Spleen (tissue), 11 donors: ENCODE data around the gene PPP3CA. TPM values are rescaled to one million over a fixed set of nuclear protein-coding genes. Genes with fewer than 3 reads are reported as not detected.

ENCODE experiments used
- DNase-seq: peaks from one replicate; pipeline ENCODE4 v3.0.0-alpha.2; 2020
- H3K27ac ChIP-seq, 8 donors: fragments of 200-600 bp; sonication (generic) in 7 of 8; 1 replicate in 4 of 8; 2 replicates in 4 of 8; pipeline versions ENCODE4 v1.5.0 to v1.8.0; 2016 to 2021; ENCODE audit warnings: inconsistent platforms in 4 of 8, mild to moderate bottlenecking in 4 of 8, moderate library complexity in 1 of 8
- H3K27me3 ChIP-seq, 7 donors: fragments of 200-600 bp; sonication (generic) in 6 of 7; replicated peaks in 1 of 7; 1 replicate in 4 of 7; 2 replicates in 3 of 7; pipeline versions ENCODE4 v1.5.0 to v1.8.0; 2016 to 2021; ENCODE audit warnings: inconsistent platforms in 3 of 7, mild to moderate bottlenecking in 1 of 7
- H3K36me3 ChIP-seq, 6 donors: fragments of 200-600 bp; sonication (generic) in 5 of 6; 1 replicate in 4 of 6; 2 replicates in 2 of 6; pipeline versions ENCODE4 v1.5.0 to v1.8.0; 2016 to 2021; ENCODE audit warnings: inconsistent platforms in 2 of 6
- H3K4me1 ChIP-seq, 6 donors: fragments of 200-600 bp; sonication (generic) in 5 of 6; 1 replicate in 3 of 6; 2 replicates in 3 of 6; pipeline versions ENCODE4 v1.5.0 to v1.8.0; 2016 to 2021; ENCODE audit warnings: inconsistent platforms in 3 of 6
- H3K4me3 ChIP-seq, 8 donors: fragments of 200-600 bp; sonication (generic) in 7 of 8; 1 replicate in 4 of 8; 2 replicates in 4 of 8; pipeline versions ENCODE4 v1.5.0 to v1.8.0; 2016 to 2021; ENCODE audit warnings: inconsistent platforms in 4 of 8, mild to moderate bottlenecking in 4 of 8, moderate library complexity in 2 of 8
- H3K9me3 ChIP-seq, 8 donors: fragments of 200-600 bp; sonication (generic) in 7 of 8; 1 replicate in 4 of 8; 2 replicates in 4 of 8; pipeline versions ENCODE4 v1.5.0 to v1.8.0; 2016 to 2021; ENCODE audit warnings: inconsistent platforms in 4 of 8
- POLR2A ChIP-seq, 3 donors: fragments of 450-650 bp; IDR thresholded peaks; one replicate each; pipeline ENCODE4 v1.5.1; 2017; ENCODE audit warnings: antibody characterized with exemption in 3 of 3, mild to moderate bottlenecking in 1 of 3
- POLR2AphosphoS5 ChIP-seq, 3 donors: sonication (generic); formaldehyde crosslinking; IDR thresholded peaks; one replicate each; pipeline ENCODE4 v1.5.1; 2017; ENCODE audit warnings: antibody characterized with exemption in 3 of 3
- WGBS, 5 donors: extraction: QIAGEN DNeasy Blood & Tissue Kit in 3 of 5; methylation state at CpG; one replicate each; pipeline versions ENCODE4 v1.1.5 to v1.1.7; 2013 to 2018; 5-methylcytosine and 5-hydroxymethylcytosine counted together
- intact Hi-C: fragments of 100-400 bp; cut with DNase I; formaldehyde crosslinking; loops from one replicate; pipeline ENCODE4 v1.15.0; 2023; ENCODE audit warnings: low total_unique reads
- polyA plus RNA-seq, 3 donors: library from polyadenylated mRNA; stranded (reverse); fragments of 200-250 nt; gene quantifications; one replicate each; pipeline ENCODE4 v1.2.1, GENCODE V29; 2013
- total RNA-seq, 7 donors: library from RNA; depleted of rRNA in 3 of 7; stranded (reverse); fragments of >200 nt in 3 of 7; fragmentation: NEBNext Ultra II Directional in 4 of 7; extraction: Animal tissue kit (Norgen Biotek cat#: 25700) in 4 of 7; gene quantifications; one replicate each; pipeline versions ENCODE4 v1.1.0 to v1.2.1, GENCODE V29; 2016 to 2021
- TF ChIP-seq, protein P1 (sequence below), 11 experiments: fragments of 200-600 bp in 7 of 11; fragments of 450-650 bp in 4 of 11; sonication (generic) in 4 of 11; IDR thresholded peaks in 8 of 11; conservative IDR thresholded peaks in 3 of 11; 1 replicate in 7 of 11; 2 replicates in 4 of 11; pipeline versions ENCODE4 v1.4.0 to v1.8.0; 2016 to 2021; ENCODE audit warnings: antibody characterized with exemption in 11 of 11, inconsistent platforms in 4 of 11, mild to moderate bottlenecking in 1 of 11
- donor health status: healthy with polysubstance abuse.
- donor health status: DM: no; HTN: no; CAD: no; lungs with moderate emphysema.
- donor health status: DM: no; HTN: no; CAD: no.
- donor health status: Bipolar disorder and iron deficiency.
- donor health status: healthy.
- donor health status: DM: no; HTN: no; CAD: no.
- donor health status: DM: yes; HTN: yes; CAD: no.

The PPP3CA gene
- total and polyA plus RNA-seq, 10 donors, result 15.5 to 50.0 (median 39.6) TPM

DNA sequence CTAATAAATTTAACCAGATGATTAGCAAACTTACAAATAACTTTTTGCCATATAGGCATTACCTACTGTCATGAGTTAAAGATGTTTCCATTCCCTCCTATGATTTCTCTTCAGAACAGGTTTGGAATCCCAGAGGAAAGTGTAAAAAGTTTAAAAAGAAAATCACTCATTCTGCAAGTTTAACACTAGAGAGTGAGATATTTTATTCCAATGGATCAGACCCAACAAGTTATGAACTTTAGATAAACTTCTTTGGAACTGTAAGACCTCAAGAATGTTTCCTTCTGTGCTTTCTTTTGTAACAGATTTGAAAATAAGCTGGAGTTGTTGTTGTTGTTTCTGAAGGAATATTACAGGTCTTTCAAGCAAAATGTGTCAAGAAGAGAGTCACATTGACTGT, 51.6 kb downstream of the PPP3CA start:
- no peak for DNase-seq
- H3K36me3 ChIP-seq, result no peaks in the 10 kb centered on the region
- H3K27me3 ChIP-seq, result no peaks in the 10 kb centered on the region
- H3K4me3 ChIP-seq, result no peak overlapping the region
- no peaks in the 10 kb centered on the region for H3K9me3 ChIP-seq
- intact Hi-C loops, result no loop called here
- no peak overlapping the region for H3K27ac ChIP-seq
- no peak for TF ChIP-seq POLR2A (IDR thresholded peaks at IDR 0.05)
- TF ChIP-seq, protein P1, sequence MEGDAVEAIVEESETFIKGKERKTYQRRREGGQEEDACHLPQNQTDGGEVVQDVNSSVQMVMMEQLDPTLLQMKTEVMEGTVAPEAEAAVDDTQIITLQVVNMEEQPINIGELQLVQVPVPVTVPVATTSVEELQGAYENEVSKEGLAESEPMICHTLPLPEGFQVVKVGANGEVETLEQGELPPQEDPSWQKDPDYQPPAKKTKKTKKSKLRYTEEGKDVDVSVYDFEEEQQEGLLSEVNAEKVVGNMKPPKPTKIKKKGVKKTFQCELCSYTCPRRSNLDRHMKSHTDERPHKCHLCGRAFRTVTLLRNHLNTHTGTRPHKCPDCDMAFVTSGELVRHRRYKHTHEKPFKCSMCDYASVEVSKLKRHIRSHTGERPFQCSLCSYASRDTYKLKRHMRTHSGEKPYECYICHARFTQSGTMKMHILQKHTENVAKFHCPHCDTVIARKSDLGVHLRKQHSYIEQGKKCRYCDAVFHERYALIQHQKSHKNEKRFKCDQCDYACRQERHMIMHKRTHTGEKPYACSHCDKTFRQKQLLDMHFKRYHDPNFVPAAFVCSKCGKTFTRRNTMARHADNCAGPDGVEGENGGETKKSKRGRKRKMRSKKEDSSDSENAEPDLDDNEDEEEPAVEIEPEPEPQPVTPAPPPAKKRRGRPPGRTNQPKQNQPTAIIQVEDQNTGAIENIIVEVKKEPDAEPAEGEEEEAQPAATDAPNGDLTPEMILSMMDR (IDR thresholded peaks at IDR 0.05 in 8 of 11, conservative IDR thresholded peaks at IDR 0.05 in 3 of 11), result no peak
- no peak for TF ChIP-seq POLR2AphosphoS5 (IDR thresholded peaks at IDR 0.05)
- H3K4me1 ChIP-seq, result peaks cover 0 to 41% (median 10%) of the 10 kb centered on the region in 6 donors

DNA sequence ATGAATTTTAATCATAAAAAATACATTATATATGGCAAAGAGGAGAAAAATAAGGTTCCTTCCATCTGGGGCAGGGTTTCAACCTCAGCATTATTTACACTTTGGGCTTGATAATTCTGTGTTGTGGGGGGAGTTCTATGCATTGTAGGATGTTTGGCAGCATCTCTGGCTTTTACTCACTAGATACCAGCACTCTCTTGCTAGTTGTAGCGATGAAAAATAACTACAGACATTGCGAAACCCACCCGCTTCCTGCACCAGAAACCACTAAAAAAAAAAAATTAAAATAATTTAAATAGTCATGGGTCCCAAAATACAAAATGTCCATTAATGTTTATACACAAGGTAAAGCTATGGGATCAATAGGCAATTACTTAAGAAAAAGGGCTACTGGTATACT, 52.7 kb downstream of the PPP3CA start:
- H3K9me3 ChIP-seq, result no peaks in the 10 kb centered on the region
- no peak for DNase-seq
- H3K27ac ChIP-seq, result no peak overlapping the region
- intact Hi-C loops, result no loop called here
- 50 to 82% (median 68%) methylated on average over 3 of the region's 3 CpGs for WGBS, 5 donors
- no peak overlapping the region for H3K4me3 ChIP-seq
- H3K36me3 ChIP-seq, result no peaks in the 10 kb centered on the region
- TF ChIP-seq POLR2AphosphoS5 (IDR thresholded peaks at IDR 0.05) (no peak), POLR2A (IDR thresholded peaks at IDR 0.05) (no peak)
- TF ChIP-seq, protein P1 (IDR thresholded peaks at IDR 0.05 in 8 of 11, conservative IDR thresholded peaks at IDR 0.05 in 3 of 11), result no peak
- H3K4me1 ChIP-seq, result peaks cover 0 to 41% (median 15%) of the 10 kb centered on the region in 6 donors
- no peaks in the 10 kb centered on the region for H3K27me3 ChIP-seq

DNA sequence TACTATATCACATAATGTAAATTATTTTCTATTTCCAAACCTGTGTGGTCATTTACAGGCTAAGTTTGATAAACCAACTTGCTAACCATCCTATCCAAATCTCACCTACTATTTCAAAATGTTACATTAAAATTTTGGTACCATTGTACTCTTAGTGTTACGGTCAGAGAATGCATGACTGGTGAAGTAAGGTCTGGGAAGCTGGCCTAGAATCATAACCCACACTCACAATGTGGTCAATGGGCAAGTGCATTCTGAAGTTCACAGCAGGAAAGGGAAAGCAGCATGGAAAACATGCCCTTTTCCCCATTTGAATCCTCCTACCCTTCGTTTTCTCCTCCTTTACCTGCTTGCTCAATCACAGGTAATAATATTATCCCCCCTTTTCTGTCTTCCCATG, 54.4 kb downstream of the PPP3CA start:
- no peak overlapping the region for H3K27ac ChIP-seq
- H3K9me3 ChIP-seq, result no peaks in the 10 kb centered on the region
- TF ChIP-seq, protein P1 (IDR thresholded peaks at IDR 0.05 in 8 of 11, conservative IDR thresholded peaks at IDR 0.05 in 3 of 11), result no peak
- intact Hi-C loops, result no loop called here
- no peaks in the 10 kb centered on the region for H3K27me3 ChIP-seq
- H3K4me3 ChIP-seq, result no peak overlapping the region
- no peak for DNase-seq
- no peaks in the 10 kb centered on the region for H3K36me3 ChIP-seq
- WGBS, 5 donors, result 92 to 97% (median 96%) methylated on average over 2 of the region's 2 CpGs
- peaks cover 7 to 56% (median 29%) of the 10 kb centered on the region in 6 donors for H3K4me1 ChIP-seq

DNA sequence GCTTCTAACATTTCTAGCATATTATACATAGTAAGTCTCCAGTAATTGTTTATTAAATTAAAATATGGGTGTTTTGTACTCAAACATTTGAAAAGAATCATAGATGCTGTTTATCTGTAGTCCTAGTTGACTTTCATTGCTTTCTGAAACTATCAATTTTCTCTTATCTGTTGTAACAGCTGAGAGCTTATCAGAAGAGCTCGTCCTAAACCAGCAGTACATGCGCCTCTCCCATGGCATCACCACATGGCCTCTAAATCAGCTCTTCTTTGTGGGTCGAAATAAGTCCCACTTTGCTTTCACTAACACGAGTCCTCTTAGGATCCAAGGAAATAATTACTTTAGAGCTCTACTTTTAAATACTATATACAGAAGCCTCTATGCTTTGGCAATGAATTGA, 55.1 kb downstream of the PPP3CA start:
- WGBS, 5 donors, result 87 to 96% (median 93%) methylated on average over 4 of the region's 4 CpGs
- peaks cover 7 to 63% (median 33%) of the 10 kb centered on the region in 6 donors for H3K4me1 ChIP-seq
- intact Hi-C loops, result no loop called here
- no peak overlapping the region for H3K4me3 ChIP-seq
- DNase-seq, result no peak
- H3K36me3 ChIP-seq, result no peaks in the 10 kb centered on the region
- H3K27ac ChIP-seq, result no peak overlapping the region
- no peaks in the 10 kb centered on the region for H3K9me3 ChIP-seq
- no peaks in the 10 kb centered on the region for H3K27me3 ChIP-seq
- TF ChIP-seq, protein P1 (IDR thresholded peaks at IDR 0.05 in 8 of 11, conservative IDR thresholded peaks at IDR 0.05 in 3 of 11), result no peak
- TF ChIP-seq POLR2A (IDR thresholded peaks at IDR 0.05) (no peak), POLR2AphosphoS5 (IDR thresholded peaks at IDR 0.05) (no peak)
